GM19438 (cell line): Measurements from ENCODE around the gene TMED3.
"Not testable (repeated sequence)": the region's sequence is repeated elsewhere in the genome, so short reads cannot be mapped to it uniquely, and the experiment has no call there.

Experiments
- ATAC-seq: cut with Tn5 transposase; IDR thresholded peaks from one replicate; pipeline ENCODE4 v1.9.1; 2021; ENCODE audit warnings: low read depth; ENCODE audit not compliant: unreplicated experiment

TMED3 gene

DNA sequence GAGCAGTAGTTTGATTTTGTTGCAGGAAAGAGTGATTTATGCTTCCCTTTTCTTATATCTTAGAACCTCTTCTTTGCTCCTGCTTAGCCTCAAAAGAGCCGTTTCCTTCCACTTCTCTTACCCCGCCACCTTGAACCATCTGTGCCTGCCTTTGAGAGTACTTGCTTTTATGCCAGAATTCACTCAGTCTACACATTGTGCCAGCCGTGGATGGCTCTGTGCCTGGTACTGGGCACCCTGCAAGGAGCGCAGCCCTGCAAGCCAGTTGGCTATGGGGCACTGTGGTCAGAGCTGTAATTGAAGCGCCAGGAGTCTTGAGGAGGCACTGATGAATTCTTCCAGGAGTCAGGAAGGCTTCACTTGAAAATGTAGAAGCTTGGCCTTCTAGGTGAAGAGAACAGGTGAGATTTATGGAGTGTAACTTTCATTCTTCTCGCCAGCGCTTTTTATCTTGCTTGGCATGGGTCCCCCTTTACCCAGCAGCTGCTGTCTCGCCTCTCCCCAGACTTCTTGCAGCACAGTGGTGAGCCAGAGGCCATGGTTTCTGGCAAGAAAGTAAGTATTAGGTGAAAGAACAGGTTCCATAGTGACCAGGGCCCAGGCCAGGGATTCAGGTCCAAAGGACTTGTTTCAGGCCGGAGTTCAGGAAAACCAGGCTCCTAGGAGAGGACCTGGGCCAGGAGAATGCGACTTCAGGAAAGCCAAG, 4.9 kb downstream of the TMED3 start:
- no peak for ATAC-seq

DNA sequence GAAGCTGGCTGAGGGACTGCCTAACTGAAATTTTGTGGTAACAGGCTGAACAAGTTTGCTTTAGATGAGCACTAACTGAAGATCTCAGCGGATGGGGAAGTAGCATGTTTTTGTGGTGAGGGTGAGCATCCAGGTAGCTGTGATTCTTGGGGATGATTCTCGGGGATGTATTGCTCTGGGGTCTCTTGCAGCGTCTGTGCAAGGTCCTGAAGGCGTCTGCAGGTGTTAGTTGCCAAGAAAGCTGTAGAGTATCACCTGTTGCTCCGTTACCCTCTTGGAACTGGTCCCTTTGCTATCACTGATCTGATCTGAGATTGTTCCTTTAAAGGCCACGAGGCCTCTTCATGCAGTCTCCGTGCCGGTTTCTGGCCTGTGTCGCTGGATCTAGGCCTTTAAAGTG, 6.0 kb downstream of the TMED3 start:
- ATAC-seq: no peak

DNA sequence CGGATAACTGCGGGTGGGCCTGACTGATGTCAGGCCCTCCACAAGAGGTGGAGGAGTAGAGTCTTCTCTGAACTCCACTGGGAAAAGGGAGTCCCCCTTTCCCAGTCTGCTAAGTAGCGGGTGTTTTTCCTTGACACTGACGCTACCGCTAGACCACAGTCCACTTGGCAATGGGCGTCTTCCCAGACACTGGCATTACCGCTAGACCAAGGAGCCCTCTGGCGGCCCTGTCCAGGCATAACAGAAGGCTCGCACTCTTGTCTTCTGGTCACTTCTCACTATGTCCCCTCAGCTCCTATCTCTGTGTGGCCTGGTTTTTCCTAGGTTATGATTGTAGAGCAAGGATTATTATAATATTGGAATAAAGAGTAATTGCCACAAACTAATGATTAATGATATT, 9.1 kb downstream of the TMED3 start:
- not testable (repeated sequence) for ATAC-seq

DNA sequence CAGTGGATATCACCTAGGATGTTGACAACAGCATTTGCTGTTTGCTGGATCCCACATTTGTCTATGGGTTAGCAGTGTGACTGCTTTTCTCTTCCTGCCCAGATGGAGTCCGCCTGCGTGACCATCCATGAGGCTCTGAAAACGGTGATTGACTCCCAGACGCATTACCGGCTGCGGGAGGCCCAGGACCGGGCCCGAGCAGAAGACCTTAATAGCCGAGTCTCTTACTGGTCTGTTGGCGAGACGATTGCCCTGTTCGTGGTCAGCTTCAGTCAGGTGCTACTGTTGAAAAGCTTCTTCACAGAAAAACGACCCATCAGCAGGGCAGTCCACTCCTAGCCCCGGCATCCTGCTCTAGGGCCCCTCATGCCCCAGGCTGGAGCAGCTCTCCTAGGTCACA, 11.0 kb downstream of the TMED3 start:
- ATAC-seq: no peak

DNA sequence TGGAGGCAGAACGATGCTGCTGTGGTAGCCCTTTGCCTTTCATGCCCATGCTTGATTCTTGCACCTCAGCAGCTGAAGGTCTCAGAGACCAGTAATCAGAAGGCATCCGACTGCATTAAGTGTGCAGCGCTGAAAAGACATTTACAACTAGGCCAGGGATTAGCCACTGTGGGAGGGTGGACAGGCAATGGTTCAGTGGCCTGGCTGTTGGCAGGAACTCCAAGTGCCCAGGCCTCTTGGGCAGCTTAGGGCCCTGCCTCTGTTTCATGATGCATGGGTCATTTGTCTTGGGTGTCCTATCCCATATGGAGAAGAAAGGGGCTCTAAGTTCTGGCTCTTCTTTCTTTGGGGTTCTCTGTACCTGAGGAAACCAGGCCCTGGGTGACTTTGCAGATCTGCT, 11.4 kb downstream of the TMED3 start:
- no peak for ATAC-seq

DNA sequence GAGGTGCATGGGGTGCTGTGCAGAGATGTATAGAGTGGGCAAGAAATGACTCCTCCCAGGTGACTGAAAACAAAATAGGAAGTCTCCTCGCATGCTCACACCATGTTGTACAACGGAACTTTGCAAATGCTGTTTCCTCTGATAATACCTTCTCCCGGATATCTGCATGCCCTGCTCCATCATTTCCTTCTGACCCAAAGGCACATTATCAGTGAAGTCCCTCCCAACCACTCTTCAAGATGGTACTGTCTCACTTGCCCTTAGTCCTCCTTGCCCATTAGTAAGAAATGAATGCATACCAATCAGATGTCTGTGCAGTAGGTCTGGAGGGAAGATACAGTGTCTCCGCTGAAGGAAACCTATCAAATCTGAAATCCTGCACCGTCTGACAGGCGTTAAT, 12.0 kb downstream of the TMED3 start:
- ATAC-seq: no peak

DNA sequence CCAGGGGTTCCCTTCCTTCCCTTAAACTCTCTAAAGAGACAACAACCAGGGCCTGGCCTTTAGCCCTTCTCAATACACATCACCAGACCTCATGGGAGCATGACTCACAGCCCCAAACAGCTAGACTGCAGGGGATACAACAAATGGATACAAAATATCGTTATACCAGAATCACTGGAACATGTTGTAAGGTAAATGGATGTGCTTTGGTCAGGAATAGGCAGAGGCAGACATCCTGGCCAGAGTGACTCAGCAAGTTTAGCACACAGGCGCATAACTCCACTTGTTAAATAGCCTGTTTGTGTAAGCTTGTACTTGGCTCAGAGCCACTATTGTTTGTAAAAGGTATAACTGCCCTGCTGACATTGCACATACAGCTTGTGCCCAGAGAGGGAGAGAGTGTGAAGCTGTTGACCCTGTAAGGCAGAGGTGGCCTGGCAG, 18.3 kb downstream of the TMED3 start:
- ATAC-seq: no peak

DNA sequence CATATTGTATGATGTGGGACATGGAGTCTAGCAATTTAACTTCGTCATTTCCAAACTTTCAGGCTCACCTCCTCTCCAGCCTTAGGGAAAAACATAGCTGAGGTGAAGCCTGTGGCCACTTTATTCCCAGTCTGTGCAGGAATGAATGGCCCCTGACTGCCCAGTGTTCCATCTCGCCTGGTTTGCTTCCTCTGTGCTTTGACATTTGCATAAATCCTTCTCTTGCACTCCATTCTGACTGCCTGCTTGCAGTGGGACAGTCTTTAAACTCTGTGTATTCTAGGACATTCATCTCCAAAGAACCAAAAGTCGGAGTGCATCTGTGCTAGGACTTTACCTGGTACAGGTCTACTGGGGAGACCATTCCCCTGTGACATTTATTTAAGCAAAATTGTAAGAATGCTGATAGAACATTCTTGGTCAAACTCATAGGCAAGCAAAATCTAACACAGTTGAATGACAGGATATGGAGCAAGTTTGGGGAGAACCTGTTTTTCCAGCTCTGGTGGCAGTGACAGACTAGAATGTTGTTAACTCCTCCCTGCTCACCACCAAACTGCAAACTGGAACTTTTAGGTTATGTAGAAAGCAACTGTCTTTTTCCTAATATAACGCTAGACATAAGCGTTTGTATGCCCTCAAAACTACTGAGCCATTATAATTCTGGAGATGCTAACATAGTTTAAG, 22.1 kb downstream of the TMED3 start:
- no peak for ATAC-seq

DNA sequence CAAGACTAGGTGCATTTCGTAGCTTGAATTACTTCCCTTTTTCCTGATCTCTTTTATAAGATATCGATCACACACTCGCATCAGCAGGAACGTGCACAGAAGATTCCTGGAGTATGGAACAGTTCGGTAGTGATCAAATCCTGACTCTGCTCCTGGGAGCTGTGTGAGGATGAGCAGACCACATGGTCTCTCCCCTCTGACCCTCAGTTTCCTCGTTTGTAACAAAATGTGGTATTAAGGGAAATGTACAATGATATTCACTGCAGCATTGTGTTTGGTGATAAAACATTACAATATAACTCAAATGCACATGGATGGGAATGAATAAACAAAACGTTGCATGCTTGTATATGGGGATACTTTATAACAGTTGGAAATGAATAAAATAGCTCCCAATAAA, 26.7 kb downstream of the TMED3 start:
- no peak for ATAC-seq

DNA sequence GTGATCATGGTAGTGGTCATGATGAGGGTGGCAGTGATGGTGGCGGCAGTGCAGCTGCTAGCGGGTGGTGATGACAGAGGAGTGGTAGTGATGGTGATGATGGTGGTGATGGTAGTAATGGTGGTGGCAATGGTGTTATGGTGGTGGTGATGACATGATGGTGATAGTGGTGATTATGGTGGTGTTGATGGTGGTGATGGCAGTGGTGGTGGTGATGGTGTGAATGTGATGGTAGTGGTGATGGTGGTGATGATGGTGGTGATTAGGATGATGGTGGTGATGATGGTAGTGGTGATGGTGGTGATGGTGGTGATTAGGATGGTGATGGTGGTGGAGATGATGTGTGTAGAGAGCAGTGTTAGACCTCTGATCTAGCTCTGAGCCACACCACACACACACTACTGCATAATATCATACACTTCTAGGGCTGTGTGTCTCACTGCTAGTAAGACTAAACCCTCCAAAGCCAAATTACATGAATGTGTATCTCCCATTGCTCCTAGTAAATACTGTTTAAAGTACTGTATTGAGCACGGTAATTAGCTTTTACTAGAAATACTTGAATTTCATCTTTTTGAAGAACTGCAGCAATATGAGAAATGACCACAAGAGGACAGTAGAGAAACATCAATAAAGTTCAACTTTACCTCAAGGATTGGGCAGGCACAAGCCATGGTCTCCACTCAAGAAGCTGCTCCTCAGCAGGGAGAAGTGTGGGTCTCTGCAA, 28.8 kb downstream of the TMED3 start:
- ATAC-seq: no peak

DNA sequence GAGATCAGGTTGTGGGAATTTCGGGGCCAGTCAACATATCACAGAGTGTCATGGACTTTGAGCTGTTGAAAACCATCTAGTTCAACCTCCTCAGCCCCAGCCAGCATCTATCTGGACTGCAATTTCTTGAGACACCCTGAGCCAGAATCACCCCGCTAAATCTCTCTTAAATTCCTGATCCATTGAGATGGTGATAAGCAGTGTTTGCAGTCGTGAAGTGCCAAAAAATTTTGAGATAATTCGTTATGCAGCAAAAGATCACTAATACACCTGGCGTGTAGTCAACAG, 29.3 kb downstream of the TMED3 start:
- no peak for ATAC-seq

DNA sequence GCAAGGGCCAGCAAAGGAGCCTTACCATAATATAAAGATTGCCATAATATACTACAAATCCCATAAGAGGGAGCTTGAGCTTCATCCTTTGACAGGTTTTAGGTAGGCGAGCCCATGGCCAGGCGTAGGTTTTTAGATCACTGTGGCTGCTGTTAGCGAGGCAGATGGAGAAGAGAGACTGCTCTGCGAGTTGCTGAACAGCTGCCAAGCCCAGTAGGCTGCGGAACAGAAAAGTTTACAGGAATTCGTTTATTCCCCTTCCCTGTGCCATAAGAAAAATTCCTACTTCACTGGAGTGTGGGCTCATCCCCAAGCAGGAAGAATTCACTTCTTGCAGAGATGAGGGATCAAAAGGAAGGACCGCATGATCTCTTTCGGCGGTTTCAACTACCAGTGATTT, 30.5 kb downstream of the TMED3 start:
- ATAC-seq: no peak

DNA sequence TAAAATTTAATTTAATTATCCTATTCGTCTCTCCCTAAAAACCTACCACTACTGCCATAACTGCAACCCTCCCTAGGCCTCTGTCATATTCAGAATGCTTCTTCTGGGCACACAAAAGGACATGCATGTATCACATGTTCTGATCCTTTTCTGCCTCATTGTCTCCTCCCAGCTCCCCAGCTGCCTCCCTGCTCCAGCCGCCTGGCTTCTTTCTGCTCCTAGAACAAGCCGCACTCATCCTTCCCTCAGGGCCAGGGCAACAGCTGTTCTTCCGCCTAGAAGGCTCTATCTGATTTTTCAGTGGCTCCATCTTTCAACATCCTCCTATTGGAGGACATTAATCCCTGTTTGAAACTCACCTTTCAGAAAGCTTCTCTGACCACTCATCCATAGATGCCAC, 38.6 kb downstream of the TMED3 start:
- no peak for ATAC-seq

DNA sequence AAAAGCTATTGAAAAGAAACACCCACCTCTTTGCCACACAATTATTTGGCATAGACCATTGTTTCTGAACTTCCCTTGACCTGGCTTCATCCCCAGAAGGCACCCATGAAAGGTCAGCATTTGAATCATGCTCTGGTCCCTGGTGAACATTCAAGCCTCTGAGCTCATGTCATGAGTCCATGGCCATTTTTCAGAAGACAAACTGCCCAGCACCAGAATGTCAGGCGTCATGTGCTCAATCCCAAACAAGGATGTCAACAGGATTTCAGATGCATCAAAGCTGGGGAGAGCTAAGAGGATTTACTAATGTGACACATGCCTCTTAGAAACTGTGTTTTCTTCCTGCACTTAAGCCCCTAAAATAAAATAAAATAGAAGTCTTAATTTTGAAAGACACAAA, 41.3 kb downstream of the TMED3 start:
- no peak for ATAC-seq

DNA sequence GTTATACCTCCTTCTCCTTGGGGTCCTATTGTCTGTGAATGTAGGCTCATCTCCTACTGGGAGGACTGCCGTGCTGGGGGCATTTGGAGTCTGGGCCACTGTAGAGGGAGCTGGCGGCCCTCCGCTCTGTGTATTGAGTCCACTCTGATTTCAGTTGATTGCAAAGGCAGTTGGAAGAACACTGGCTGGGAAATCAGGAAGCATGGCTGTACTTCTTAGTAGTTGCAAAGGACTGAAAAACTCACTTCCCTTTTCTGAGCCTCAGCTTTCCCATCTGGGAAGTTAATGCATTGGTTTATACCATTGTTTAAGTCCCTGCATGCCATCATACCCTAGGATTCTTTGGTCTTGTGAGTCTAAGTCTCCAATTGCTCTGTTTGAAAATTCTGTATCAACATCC, 46.7 kb downstream of the TMED3 start:
- ATAC-seq: no peak

DNA sequence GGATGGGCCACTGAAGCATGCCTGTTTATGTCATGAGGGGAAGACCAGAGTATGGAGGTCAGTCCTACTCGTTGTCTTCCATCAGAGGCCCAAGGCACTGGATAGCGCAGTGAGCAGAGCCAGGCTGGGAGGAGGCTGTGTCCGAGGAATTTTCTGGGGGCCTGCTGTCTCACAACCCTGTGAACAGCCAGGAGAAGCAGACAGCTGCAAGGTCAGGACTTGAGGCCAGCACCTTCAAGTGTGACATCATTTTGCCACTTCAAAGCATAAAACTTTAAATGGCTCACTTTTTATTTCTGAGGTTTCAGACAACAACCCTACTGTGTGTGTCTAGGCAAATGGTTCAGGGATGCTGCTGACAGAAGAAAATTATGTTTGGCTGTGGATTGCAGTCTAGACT, 47.2 kb downstream of the TMED3 start:
- no peak for ATAC-seq

DNA sequence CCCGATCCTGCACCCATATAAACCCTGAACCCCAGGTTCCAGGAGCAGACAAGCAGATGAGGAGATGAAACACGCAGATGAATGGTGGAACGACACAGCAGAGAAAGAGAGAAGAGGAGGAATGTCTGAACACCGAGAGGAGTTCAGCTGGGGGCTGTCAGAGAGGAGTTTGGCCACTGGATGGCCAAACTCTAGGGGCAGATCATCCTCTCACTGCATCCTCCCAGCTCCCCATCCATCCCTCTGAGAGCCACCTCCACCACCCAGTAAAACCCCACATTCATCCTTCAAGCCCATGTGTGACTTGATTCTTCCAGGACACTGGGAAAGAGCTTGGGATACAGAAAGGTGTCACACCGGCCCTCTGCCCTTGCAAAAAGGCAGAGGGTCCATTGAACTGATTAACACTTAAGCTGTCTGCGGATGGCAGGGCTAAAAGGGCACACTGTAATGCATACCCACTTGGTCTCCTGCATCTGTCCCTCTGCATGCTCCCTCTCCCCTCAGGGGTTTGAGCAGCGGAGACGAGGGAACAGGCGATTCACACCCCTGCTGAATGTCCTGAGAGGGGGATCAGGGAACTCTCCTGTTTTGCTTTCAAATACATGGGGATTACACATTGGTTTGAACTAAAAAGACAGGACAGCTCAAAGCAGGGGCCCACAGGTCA, 53.8 kb downstream of the TMED3 start:
- ATAC-seq: no peak

DNA sequence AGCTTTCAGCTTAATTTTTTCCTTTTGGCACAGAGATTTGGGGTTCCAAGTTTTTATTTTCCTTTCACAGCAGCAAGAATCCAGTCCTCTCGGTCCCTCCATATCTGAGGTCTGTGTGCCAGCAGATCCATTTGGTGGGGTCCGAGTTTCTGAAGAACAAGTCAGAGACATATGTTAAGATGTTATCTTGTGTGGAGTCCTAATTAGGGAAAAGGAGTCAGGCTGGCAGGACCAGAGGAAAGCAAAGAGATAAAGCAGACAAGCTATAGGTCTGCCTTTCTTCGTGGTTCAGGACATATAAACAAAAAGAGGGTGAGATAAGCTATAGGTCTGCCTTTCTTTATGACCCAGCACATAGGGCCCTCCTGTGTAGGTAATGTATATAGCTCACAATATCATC, 54.9 kb downstream of the TMED3 start:
- ATAC-seq: no peak

DNA sequence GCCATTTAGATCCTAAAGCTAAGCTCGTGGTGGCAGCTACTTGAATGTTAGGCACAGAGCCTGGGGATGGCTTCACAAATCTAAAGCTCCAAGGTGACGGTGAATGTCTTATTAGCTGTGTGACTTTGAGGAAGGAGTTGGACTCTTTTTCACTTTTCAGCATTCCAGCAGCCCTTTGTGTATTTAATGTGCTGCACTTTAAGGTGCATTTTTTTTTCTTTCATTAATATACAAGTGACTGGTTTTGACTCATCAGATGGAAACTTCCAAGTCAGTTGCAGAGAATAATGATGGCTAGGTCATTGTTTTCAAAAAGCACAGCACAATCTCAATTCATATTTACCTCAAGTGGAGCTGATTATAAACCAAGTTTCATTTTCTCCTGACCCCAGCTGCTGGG, 55.8 kb downstream of the TMED3 start:
- no peak for ATAC-seq

DNA sequence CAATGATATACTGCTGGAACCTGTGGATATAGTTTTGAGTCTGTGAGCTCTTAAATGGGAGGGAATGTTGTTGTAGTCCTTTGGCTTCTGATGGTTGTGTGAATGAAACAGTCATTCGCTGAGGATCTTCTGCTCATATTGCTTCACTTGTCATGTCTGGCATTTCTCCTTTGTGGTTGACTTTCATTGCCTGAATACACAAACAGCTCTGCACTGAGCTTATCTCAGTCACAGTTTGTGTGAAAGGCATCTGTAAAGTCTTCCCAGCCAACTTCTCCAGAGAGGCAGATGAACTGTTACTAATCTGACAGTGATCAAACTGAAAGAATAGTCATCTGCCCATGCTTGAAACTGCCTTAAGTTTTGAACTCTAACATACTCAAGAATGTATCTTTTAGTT, 59.8 kb downstream of the TMED3 start:
- ATAC-seq: no peak

DNA sequence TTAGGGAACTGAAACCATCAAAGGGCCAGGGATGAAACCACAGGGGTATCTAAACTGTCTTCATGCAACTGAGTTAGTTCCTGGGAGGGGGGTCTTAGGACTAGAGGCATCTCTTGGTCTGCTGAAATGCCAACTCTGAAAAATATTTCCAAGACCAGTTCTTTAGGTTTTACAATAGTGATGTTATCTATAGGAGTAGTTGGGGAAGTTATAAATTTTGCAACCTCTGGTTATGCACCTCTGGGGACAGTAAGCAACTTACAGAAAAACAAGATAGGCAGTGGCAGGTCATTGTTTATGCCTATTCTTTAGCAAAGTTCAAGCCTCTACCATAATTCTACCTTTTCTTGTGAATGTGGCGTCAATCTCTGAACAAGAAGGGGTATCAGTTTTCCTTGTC, 60.7 kb downstream of the TMED3 start:
- ATAC-seq: no peak

DNA sequence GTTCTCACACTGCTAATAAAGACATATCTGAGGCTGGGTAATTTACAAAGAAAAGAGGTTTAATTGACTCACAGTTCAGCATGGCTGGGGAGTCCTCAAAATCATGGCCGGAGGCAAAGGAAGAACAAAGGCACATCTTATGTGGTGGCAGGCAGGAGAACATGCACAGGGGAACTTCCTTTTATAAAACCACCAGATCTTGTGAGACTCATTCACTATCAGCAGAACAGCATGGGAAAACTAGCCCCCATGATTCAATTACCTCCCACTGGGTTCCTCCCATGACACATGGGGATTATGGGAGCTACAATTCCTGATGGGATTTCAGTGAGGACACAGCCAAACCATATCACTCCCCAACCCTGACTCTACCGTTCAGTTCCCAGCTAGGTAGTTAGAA, 61.5 kb downstream of the TMED3 start:
- ATAC-seq: no peak
